Bronchial epithelial cell (primary cell): ENCODE measurements around the gene CORO6. TPM values are rescaled to one million over a fixed set of nuclear protein-coding genes. Genes with fewer than 3 reads are reported as not detected.

Source experiments
- DNase-seq: peaks from one replicate; pipeline ENCODE4 v3.0.0-alpha.2; 2010; ENCODE audit warnings: low read depth
- FAIRE-seq: peaks from 2 replicates; lab custom pipeline; 2011; peaks lifted over from hg19 to GRCh38; lab: Jason Lieb, UNC
- H3K27me3 ChIP-seq: 2 replicates; pipeline ENCODE4 v1.5.1; 2011; ENCODE audit warnings: low read length; ENCODE audit not compliant: control insufficient read depth, insufficient read depth
- H3K36me3 ChIP-seq: 2 replicates; pipeline ENCODE4 v1.5.1; 2011; ENCODE audit warnings: low read length; ENCODE audit not compliant: control insufficient read depth, insufficient read depth
- H3K4me3 ChIP-seq: 2 replicates; pipeline ENCODE4 v1.5.1; 2011; ENCODE audit warnings: mild to moderate bottlenecking, low read depth, low read length, control low read depth
- total RNA-seq: library from RNA; depleted of rRNA; stranded (reverse); fragments of >200 nt; gene quantifications from 2 replicates; pipeline ENCODE4 v1.2.1, GENCODE V29; 2014
- TF ChIP-seq, protein P1 (sequence below): IDR thresholded peaks from 2 replicates; pipeline ENCODE4 v1.5.1; 2011; ENCODE audit warnings: mild to moderate bottlenecking, moderate library complexity, low read length, control low read depth, inconsistent platforms; ENCODE audit not compliant: insufficient read depth, severe bottlenecking

CORO6 gene
- total RNA-seq, 1 donor from 2014 or later, result 0.79 TPM

DNA sequence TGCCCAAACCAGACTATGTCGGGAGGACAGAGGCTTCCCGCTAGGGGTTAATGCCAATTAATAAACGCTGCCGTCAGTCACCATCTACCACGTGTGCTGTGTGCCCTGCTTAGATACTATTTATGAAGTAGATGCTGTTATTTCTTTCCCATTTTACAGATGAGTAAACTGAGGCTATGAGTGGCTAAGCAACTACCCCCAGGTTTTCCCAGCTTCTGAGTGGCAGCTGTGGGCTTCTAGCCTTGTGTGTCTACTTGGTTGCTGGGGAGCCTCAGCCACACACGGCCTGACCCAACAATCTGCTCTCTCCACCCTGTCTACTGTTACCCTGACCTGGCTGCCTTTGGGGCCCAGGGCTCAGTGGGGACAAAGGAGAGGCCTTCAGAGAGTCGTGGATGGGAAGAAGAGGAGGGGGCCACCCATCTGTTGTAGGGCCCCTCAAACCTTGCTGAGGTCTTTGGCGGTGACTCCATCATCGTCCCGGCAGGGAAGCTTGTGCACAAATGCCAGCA, 40.4 kb downstream of the CORO6 start:
- H3K27me3 ChIP-seq, result no peaks in the 10 kb centered on the region
- peaks cover 27% of the 10 kb centered on the region for H3K36me3 ChIP-seq
- FAIRE-seq, result no peak
- no peak overlapping the region for H3K4me3 ChIP-seq
- TF ChIP-seq, protein P1, sequence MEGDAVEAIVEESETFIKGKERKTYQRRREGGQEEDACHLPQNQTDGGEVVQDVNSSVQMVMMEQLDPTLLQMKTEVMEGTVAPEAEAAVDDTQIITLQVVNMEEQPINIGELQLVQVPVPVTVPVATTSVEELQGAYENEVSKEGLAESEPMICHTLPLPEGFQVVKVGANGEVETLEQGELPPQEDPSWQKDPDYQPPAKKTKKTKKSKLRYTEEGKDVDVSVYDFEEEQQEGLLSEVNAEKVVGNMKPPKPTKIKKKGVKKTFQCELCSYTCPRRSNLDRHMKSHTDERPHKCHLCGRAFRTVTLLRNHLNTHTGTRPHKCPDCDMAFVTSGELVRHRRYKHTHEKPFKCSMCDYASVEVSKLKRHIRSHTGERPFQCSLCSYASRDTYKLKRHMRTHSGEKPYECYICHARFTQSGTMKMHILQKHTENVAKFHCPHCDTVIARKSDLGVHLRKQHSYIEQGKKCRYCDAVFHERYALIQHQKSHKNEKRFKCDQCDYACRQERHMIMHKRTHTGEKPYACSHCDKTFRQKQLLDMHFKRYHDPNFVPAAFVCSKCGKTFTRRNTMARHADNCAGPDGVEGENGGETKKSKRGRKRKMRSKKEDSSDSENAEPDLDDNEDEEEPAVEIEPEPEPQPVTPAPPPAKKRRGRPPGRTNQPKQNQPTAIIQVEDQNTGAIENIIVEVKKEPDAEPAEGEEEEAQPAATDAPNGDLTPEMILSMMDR, result no peak
- DNase-seq, result no peak

DNA sequence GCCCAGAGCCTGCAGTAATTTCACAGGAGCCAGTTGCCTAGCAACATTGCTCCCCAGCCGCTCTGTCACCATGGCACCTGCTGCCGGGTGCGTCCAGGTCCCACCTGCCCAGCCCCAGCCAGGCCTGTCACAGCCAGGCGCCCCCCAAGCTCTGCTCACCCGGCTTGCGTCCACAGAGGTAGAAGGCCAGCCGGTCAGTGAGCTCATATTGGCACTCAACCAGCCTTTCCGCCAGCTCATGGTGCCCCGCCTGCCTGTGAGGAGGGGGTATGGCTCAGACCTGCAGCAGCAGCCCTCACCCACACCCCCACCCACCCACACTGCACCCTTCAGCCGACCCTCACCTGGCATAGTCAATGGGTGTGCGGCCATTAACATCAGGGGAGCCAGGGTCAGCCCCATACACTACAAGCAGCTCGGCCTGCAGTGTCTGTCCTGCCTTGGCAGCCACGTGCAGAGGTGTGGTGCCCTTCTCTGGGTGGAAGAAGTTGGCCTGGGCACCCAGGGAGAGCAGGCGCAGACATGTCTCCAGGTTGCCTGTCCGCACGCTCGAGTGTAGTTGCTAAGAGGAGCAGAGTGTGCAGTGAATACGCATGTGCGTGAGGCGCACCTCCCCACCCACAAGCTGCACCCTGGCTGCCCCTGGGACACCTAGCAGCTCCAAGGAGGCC, 41.0 kb downstream of the CORO6 start:
- TF ChIP-seq, protein P1, result no peak
- Histone ChIP-seq H3K27me3 (no peaks in the 10 kb centered on the region), H3K36me3 (peaks cover 33% of the 10 kb centered on the region), H3K4me3 (no peak overlapping the region)
- FAIRE-seq, result peak; percentile 89
- DNase-seq, result peak; percentile 93

DNA sequence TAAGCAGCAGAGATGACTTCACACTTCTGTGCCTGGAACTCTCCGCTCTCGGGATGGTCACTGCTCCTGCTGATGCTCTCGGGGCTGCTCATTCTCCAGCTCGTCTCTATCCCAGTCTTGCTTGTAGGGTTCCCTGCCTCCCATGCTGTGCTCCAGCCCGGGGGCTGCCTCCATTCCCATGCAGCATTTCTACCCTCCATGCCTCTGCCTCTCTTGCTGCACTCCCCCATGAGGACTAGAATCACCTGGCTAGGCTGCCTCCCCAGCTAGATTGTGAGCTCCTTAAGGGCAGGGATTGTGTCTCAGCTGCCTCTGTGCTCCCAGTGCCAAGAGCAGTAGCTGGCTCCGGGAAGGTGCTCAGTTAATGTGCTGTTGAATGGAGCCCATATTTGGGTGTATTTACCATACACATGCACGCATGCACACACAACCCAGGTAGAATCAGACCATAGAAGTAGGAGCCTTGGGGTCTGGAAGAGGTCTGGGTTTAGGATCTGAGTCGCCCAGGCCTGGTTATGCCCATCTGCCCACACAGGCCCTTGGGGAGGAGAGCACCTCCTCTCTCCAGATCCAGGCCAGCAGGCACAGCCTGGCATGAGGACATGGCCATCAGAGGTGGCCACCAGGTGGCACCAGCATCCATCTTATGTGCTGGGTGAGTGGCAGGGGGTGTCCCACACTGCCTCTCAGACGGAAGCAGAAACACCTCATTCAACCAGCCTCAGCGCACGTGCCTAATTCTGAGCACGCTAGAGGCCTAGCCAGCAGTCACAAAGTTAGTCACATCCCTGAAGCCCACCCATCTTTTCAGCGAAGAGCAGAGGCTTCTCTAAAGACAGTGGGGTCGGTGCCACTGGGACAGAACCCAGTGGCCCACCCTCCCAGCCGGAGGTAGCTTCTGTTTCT, 42.6 kb downstream of the CORO6 start:
- H3K4me3 ChIP-seq, result no peak overlapping the region
- no peaks in the 10 kb centered on the region for H3K27me3 ChIP-seq
- TF ChIP-seq, protein P1, result peak; percentile 97
- peak; percentile 68 for DNase-seq
- H3K36me3 ChIP-seq, result peaks cover 45% of the 10 kb centered on the region
- FAIRE-seq, result peak; percentile 95

DNA sequence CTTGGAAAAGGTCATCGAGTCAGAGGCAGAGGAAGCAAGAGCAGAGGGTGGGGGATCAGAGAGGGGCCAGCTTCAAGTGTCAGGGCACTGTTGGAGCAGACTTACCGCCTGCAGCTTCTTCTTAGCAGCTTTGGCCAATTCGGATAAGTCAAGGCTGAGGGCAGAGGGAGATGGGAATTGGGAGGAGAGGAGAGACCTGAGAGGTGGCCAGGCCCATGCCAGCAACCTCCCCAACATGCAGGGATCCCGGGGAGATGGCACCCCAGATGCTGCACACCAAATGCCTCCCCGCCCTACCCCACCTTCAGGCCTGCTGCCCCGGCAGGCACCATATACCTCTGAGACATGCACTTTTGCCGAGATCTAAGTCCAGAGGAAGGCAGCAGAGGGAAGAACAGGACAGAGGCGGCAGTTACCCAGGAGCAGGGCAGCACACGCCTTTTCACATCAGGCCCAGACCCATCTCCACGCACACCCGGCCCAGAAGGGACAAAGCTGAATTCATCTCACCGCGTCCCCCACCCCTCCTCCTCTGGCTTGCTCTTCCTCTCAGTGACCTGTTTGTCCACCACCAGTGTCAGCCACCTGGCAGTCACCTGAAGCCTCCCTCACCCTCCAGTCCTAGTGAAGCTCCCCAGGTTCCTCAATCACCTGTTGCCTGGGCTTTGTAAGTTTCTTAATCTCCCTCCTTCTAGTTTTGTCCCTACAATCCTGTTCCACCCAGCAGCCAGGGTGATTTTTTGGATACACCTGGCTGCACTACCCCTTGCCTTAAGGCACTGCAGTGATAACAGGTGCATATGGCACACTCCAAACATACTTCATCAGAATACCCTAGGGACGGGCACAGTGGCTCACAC, 43.9 kb downstream of the CORO6 start:
- TF ChIP-seq, protein P1, result no peak
- DNase-seq, result no peak

DNA sequence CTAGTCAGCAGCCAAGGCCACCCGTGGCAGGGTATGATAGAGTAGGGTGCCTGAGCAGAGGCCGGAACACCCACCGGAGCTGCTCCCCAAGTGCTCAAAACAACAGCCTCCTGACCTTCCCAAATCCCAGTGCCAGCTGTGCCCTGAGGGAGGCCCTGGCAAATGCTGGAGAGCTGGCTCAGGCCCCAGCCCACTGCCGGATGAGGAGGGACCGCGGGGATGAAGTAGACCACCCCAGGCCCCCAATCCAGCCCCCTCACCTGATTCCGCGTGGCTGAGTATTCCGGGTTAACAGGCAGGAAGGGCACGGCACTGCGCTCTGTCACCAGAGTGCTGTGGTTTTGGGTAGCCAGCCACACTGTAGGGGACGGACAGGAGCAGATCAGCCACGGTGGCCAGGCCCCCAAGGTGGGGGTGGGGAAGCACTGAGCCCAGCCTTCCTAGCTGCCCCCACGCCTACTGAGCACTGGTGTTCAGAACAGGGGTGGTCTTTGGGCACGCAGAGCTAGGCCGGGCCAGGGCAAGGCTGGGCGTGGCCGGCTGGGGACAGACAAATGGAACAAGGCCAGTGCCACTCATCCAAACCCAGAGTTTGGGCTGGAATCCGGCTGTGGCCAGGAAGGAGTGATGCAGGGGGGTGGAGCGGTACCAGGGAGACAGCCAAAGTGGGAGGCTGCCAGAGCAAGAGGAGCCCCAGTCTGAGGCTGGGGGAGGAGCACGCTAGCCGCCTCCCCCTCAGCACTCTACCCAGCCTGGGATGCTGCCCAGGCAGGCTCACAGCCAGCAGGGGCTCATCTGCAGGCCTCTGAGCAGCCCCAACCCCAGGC, 45.1 kb downstream of the CORO6 start:
- DNase-seq, result no peak
- Histone ChIP-seq H3K4me3 (no peak overlapping the region), H3K27me3 (no peaks in the 10 kb centered on the region), H3K36me3 (peaks cover 47% of the 10 kb centered on the region)
- FAIRE-seq, result no peak
- TF ChIP-seq, protein P1, result no peak

More for the DNA sequence above, 43.9 kb downstream of the CORO6 start:
- Histone ChIP-seq H3K36me3 (peaks cover 49% of the 10 kb centered on the region), H3K4me3 (no peak overlapping the region), H3K27me3 (no peaks in the 10 kb centered on the region)
- no peak for FAIRE-seq
